HL-60/S4 treated with phorbol 12-myristate 13-acetate at 8.2 ng/mL for 4 days and 3 days (cell line): ENCODE data around the gene RNF175.

ENCODE experiments used
- in situ Hi-C: fragments of 300-500 bp; cut with MboI; formaldehyde crosslinking; loops from 2 replicates; pipeline ENCODE4 v1.15.0; 2022; ENCODE audit warnings: low sequenced_read_pairs

RNF175 gene

GRCh38 chr4:153750197-153750817 lies 9.5 kb downstream of the RNF175 start:
- in situ Hi-C loops, result no loop called here

DNA sequence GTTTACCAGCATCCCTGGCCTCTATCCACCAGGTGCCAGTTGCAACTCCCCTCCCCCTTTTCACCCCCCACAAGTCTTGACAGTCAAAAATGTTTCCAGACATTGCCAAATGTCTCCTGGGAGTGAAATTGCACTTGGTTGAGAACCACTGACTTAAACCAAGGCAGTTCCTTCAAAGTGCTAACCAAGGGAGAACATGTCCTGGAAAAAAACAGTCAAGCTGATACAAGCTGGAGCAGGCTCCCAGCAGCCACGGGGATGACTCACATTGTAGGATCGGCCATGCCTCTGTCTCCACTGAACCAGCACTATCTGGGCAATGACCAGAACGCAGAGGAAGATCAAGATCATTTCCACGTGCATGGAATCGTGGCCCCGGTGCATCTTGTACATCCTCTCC lies 11.4 kb downstream of the RNF175 start:
- in situ Hi-C loops, result loop anchor here (25.0 kb wide), 1 partner anchor 111 kb away; no protein-coding TSS in a partner anchor

DNA sequence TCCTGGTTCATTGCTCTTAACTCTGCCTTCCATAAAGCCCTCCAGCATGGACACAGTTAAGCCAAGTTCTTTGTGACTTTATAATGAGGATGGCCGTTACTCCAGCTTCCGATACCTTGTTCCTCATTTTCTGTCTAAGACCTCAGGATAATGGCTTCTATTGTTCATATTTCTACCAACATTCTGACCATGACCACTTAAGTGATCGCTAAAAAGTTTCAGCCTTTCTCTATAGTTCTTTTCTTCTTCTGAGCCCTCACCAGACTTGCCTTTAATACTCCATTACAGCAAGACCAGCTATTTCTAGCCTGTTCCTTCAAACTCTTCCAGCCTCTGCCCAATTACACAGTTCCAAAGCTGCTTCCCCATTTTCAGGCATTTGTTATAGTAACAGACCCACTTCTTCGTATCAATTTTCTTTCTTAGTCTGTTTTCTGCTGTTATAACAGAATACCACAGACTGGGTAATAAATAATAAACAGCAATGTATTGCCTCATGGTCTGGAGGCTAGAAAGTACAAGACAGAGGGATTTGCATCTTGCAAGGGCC lies 12.3 kb downstream of the RNF175 start:
- in situ Hi-C loops, result loop anchor here (25.0 kb wide), 1 partner anchor 110 kb away; no protein-coding TSS in a partner anchor

DNA sequence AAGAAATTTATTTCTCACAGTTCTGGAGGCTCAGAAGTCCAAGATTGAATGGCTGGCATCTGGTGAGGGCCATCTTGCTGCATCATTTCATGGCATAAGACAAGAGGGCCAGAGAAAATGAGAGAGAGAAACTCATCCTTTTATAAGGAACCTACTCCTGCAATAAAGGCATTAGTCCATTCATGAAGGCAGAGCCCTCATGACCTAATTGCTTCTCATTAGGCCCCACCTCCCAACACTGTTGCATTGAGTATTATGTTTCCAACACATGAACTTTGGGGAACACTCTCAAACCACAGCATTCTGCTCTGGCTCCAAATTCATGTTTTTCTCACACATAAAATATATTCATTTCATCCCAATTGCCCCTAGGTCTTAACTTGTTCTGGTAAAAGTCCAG lies 14.2 kb downstream of the RNF175 start:
- in situ Hi-C loops, result loop anchor here (25.0 kb wide), 1 partner anchor 108 kb away; no protein-coding TSS in a partner anchor

DNA sequence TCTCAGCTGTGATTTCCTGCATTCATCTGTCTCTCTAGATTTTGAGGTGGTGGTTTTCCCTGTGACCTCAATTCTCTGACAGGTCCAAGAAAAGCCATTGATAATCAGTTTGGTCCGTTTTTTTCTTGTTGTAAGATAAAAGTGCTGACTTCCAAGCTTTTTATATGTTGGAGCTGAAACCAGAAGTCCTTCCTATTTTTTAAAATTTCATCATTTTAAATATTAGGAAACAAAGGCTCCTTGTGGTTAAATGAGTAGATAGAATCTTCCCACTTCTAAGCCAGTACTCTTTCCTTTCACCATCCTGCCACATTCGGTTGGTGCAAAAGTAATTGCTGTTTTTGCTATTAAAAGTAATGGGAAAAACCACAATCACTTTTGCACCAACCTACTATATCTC lies 18.3 kb downstream of the RNF175 start:
- in situ Hi-C loops, result loop anchor here (25.0 kb wide), 1 partner anchor 104 kb away; no protein-coding TSS in a partner anchor

DNA sequence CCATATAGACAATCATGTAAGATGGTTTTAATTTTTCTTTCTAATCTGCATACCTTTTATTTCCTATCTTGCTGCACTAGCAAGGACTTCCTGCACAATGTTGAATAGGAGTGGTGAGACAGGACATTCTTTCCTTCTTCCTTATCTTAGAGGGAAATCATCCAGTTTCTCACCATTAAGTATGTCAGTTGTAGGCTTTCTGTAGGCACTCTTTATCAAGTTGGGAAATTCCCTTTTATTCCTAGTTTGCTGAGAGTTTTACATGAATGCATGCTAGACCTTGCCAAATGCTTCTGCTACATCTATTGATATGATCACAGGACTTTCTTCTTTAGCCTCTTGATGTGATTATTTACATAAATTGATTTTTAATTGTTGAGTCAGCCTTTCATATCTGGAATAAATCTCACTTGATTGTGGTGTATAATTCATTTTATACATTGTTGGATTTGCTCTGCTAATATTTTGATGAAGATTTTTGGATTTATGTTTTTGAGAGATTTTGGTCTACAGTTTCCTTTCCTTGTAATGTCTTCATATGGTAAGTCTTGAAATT lies 23.8 kb downstream of the RNF175 start:
- in situ Hi-C loops, result loop anchor here (25.0 kb wide), 1 partner anchor 99 kb away; no protein-coding TSS in a partner anchor

DNA sequence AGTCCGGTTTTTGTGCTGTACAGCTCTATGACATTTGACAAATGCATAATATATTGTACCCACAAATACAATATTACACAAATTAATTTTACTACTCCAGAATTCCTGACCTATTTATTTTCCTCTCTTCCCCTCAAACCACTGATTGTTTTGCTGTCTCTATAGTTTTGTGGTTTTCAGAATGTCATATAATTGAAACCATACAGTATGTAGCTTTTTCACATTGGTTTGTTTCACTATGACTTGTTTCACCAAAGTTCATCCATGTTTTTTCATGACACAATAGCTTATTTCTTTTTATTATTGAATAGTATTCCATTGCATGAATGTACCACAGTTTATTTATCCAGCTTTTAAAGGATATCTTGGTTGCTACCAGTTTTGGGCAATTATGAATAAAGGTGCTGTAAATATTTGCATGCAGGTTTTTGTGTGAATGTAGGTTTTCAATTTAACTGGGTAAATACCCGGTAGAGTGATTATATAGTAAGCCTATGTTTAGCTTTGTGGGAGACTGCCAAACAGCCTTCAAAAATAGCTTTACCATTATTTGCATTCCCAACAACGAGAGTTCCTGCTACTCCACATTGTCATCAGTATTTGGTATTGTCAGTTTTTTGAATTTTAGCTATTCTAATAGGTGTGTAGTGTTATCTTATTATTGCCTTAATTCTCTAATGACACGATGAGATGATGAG lies 25.9 kb downstream of the RNF175 start:
- in situ Hi-C loops, result loop anchor here (25.0 kb wide), 1 partner anchor 97 kb away; no protein-coding TSS in a partner anchor

DNA sequence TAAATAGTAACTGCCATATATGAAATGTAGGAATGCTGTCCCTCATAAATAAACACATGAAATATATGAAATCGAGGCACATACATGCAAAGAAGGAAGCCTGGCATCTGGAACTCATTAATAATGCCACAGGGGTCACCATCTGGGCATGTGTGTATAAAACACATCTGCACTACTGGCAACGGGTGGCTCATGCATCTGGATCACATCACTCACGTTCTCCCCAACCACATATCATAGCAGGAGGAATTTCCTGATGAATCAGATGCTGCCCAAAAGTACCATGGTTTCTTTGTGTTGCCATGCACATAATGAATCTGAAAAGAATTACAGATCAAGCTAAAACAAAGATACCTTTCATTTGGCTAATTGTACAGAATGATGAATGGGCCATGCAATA lies 28.6 kb downstream of the RNF175 start:
- in situ Hi-C loops, result loop anchor here (25.0 kb wide), 1 partner anchor 94 kb away; no protein-coding TSS in a partner anchor

DNA sequence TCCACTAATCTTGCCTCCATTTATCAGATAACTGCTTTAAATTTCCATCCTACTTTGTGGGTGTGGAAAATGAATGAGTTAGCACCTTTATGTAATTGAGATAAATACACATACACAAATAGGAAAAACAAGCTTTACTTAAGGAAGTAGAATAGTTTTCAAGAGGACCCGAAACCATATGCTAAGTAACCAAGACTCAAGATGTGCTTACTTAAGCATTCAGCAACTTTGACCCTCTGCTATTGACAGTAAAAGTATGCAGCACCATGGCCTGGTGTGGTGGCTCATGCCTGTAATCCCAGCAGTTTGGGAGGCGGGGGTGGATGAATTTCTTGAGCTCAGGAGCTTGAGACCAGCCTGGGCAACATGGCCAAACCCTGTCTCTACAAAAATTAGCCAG lies 29.9 kb downstream of the RNF175 start:
- in situ Hi-C loops, result loop anchor here (25.0 kb wide), 1 partner anchor 93 kb away; no protein-coding TSS in a partner anchor

- in situ Hi-C loops, result loop anchor here (25.0 kb wide), 1 partner anchor 91 kb away; no protein-coding TSS in a partner anchor
Measured at GRCh38 chr4:153728660-153729059, 31.2 kb downstream of the RNF175 start.

DNA sequence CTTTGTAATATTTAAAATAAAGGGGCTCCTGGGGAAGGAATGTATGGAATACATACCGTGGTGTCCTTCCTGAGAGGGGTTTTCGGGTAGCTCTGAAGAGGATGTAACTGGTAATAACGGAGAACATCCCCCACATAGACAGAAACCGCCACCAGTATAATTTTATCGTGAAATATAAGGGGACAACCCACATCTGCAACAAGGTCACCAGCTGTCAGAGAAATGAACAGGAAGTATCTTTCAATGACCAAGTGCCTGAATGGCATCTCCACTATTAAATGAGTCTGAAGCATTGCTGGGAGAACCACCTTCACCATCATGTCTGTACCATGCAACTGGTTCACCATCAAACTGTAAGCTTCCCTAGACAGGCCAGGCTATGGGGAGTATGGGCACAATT lies 31.7 kb downstream of the RNF175 start:
- in situ Hi-C loops, result loop anchor here (25.0 kb wide), 1 partner anchor 91 kb away; no protein-coding TSS in a partner anchor

DNA sequence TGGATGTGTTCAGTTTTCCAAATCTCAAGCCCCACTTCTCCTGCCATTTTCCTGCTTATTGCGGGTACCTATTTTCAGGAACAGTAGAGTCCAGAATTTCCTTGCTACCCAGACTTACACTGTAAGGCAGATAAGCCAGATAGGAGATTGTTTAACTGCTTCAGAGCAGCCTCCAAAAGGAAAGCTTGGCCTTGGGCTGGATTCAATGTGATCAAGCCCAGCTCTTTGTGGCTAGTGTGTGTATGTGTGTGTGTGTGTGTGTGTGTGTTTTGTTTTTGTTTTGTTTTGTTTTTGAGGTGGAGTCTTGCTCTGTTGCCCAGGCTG lies 34.0 kb downstream of the RNF175 start:
- in situ Hi-C loops, result loop anchor here (25.0 kb wide), 1 partner anchor 88 kb away; no protein-coding TSS in a partner anchor

GRCh38 chr4:153725136-153725830 lies 34.5 kb downstream of the RNF175 start:
- in situ Hi-C loops, result loop anchor here (25.0 kb wide), 1 partner anchor 88 kb away; no protein-coding TSS in a partner anchor

GRCh38 chr4:153724606-153725005 lies 35.2 kb downstream of the RNF175 start:
- in situ Hi-C loops, result loop anchor here (25.0 kb wide), 1 partner anchor 87 kb away; no protein-coding TSS in a partner anchor

- in situ Hi-C loops, result no loop called here
Measured at GRCh38 chr4:153722036-153722435, 37.8 kb downstream of the RNF175 start.

DNA sequence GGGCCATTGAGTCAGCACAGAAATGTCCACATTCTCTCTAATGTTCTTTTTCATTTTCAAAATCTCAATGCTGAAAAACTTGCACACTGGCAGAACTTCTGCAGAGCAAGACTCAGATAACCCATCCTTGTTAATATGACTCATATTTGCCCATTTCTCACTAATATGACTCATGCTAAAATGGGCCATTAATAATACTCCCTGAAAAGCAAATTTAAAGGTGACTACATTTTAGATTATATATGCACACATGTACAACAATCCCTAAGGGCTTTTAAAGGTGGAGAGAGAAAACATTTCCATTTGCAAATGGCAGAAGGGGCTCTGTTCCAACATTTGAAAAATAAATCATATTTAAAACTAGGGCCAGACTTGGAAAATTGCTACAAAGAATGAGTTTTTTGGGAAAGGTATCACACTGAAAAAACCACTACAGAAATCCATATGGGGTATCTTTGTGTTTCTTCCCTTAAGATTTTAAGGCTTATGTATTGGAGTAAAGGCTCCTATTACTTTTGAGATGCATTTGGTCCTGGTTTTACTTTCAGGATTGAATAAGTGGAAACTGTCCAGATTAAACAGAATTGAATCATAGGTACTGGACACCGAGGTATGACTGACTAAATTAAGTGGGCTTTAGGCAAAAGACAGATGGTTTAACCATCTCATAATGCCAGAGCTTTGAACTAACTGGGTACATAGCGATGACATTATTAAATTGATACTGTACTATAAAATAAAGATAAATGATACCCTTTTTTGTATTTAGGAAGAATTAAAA lies 45.8 kb downstream of the RNF175 start:
- in situ Hi-C loops, result no loop called here

DNA sequence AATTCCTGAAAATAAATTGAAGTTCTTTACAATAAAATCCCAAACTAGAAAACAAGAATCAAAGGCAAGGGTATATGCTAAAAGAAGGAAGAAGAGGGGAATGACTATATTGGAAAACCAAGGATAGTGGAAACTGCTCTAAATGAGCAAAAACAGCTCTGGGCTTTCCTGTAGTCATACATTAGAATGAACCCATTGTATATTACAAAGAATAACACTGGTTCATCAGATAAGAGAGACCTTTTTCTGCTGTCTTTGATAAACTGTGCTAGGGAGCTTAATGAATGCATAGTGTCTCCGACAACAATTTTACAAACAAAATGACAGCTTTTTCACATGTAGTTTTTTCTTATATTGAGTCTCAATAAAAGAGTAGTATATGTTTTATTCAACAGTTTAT lies 49.1 kb downstream of the RNF175 start:
- in situ Hi-C loops, result no loop called here

DNA sequence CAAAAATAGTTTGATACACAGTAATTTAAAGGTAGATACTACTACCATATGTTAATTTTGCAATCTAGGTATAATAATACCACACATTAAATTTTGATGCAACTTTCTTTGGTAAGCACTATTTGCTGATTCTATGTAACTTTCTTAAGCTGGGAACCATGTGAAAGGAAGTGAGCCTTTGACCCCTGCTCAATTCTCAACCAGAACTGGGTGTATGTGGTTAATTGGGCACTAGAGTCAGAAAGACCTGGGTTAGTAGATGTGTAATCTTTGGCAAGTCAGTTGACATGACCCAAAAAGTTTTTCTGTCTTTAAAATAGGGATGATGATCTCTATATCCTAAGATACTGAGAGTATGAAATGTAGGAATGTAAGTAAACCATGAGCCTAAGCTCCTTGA lies 53.3 kb downstream of the RNF175 start:
- in situ Hi-C loops, result no loop called here

- in situ Hi-C loops, result no loop called here
Measured at GRCh38 chr4:153705743-153706468, 53.9 kb downstream of the RNF175 start.
